ENCODE data around the gene C2orf78.
"Not testable (repeated sequence)": the region's sequence is repeated elsewhere in the genome, so short reads cannot be mapped to it uniquely, and the experiment has no call there.

Gene C2orf78

GRCh38 chr2:73783883-73784282, at the start of gene C2orf78:
TSS of gene C2orf78 (plus strand) at chr2:73784183. CDS start at chr2:73784310, 127 bp downstream.
- not testable (repeated sequence) for DNase-seq

DNA sequence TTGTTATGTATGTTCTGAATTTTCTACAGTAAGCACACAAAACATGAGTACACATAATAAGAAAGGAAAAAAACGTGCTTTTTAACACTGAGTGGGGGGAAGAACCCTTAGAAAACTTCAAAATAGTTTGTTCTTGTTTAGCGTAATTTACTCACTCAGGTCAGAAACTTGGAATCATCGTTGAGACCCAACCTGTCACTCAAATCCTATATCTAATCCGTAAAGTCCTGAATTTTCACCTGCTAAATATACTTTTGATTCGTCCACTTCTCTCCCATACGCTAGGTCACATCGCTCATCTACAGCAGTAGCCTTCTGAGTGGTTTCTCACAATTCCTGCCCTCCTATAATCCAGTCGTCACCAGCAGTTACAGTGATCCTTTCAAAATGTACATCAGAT, 47.6 kb upstream of the C2orf78 start:
- DNase-seq: no peak

GRCh38 chr2:73736855-73737779, 46.9 kb upstream of the C2orf78 start, which contains the start of gene TPRKB:
TSS of gene TPRKB (minus strand) at chr2:73737345. CDS start at chr2:73734569, 2,776 bp downstream.
- DNase-seq: peak; percentile 94

GRCh38 chr2:73739101-73739500, 44.9 kb upstream of the C2orf78 start:
- DNase-seq: no peak

DNA sequence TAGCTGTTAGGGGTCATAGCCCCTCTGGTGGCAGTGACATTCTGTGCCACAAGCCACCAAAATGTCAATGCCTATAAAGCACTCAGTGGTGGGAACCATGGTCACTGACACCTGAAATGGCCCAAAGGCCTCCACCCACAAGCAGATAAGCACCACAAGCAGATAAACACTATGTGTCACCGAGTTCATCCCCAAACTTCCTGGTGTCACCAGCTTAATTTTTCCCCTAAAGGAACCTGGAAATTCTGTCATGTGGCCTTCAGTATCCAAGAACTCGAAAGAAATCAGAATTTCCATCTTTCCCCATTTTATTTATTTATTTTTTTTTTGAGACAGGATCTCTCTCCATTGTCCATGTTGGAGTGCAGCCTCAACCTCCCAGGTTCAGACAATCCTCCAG, 43.2 kb upstream of the C2orf78 start:
- DNase-seq: no peak

- DNase-seq: no peak
Measured at GRCh38 chr2:73746015-73746876, 37.7 kb upstream of the C2orf78 start.

- no peak for DNase-seq
Measured at GRCh38 chr2:73746877-73747208, 37.1 kb upstream of the C2orf78 start.

DNA sequence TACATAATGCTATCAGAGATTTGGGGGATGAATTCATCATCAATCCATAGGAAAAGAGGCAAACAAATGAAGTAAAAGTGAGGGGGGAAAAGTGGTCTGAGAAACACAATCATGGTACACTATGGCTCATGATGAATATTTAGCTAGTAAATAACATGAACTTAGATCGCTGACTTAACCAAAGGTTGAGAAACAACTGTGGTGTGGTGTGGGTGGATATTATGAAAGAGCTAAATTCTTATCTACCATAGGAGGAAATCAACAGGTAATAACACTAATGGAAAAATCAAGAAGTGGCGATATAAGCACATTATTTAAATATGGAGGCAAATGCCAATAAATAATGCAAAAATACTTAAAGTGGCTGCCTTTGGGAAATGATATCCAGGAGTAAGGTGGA, 34.7 kb upstream of the C2orf78 start:
- no peak for DNase-seq

- DNase-seq: not testable (repeated sequence)
Measured at GRCh38 chr2:73754332-73754731, 29.7 kb upstream of the C2orf78 start.

DNA sequence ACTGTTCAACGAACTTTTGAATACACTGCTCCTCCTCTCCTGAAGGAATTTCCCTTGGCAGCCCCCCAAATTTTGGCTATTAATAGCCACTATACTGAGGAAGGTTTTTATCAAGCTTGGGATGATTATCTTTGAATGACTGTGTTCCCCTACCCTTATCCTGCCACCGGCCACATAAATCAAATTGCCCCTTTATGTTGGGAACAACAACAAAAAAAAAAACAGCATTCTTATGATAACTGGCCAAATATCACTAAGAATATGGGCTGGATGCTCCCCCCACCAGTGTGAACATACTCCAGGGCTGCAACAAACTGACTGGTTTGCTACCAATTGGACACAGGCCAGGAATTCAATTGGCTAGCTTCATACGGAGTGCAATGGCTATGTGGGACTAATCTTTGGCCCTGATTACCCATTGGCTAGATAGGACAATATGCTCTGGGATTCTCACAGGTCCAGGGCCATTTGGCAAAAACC, 24.7 kb upstream of the C2orf78 start:
- DNase-seq: no peak

DNA sequence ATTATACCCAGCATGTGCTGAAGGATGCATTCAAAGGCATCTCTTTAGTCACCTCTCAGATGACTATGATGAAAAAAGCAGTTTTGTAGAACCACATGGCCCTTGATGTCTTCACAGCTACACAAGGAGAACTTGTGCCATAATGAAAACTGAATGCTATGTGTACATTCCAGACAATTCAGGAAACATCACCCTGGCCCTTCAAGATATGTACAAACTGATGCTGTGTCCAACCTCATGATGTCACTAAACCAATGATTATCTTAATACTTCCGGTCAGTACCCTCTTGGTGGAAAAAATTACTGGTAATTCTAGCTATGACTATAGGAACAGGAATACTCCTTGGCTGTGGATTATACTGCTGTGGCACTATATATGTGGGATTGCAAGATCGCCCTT, 24.1 kb upstream of the C2orf78 start:
- no peak for DNase-seq

DNA sequence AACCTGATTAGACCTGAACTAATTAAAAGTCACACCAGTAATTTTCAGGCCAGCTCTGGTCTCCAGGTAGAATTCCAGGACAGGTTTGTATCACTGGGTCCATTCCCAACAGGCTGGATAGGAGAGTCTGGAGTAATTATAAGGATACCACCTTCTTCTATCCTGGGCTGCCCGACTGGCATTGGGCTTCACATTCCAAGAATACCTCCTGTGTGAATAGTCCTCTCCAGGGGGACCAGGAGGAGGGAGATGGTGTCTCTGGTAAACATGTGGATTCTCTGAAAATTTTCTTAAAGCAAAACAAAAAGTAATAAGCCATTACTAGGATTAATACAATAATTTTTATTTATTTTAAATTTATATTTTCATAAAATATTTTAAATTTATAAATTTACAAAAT, 21.4 kb upstream of the C2orf78 start:
- no peak for DNase-seq

DNA sequence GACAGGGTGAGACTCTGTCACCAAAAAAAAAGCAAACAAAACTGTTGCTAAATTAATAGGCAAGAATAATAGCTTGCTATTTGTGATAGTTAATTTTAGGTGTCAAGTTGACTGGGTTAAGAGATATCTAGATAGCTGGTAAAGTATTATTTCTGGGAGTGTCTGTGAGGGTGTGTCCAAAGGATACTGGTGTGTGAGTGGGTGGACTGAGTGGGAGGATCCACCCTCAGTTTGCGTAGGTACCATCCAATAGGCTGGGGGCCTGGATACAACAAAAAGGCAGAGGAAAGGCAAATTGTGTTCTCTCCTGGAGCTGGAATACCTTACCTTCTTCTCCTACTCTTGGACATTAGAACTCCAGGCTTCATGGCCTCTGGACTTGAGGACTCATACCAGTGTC, 19.0 kb upstream of the C2orf78 start:
- no peak for DNase-seq

- no peak for DNase-seq
Measured at GRCh38 chr2:73766349-73766748, 17.6 kb upstream of the C2orf78 start.

DNA sequence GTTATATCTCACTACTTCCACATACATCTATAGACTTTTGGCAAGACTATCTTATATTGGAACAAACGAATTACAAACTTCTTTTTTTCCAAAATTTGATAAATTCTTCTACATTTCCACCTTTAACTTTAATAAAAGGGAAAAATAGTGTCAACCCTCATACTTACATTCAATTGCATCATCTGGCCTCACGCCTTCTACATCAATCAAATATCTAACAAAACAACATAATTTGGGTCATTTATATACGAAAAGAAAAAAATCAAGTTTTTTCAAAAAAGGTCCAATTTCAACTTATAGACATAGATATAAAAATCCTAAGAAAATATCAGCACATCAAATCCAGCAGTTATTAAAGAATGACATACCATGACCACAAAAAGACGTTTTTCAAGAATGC, 17.0 kb upstream of the C2orf78 start:
- no peak for DNase-seq

DNA sequence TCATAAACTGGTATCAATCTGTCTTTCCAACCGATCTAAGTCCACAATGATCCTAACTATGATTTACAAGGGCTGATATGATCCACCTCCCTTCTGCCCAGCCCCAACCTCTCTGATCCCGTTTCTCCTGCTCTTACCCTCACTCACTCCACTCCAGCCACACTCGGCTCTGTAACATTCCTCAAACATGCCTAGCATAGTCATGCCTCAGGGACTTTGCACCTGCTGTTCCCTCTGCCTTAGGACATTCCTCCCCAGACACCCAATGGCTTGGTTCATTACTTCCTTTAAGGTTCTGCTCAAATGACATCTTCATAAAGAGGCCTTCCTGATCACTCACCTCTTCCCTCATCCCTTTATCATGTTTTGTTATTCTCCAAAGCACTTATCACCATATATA, 13.3 kb upstream of the C2orf78 start:
- no peak for DNase-seq

- DNase-seq: no peak
Measured at GRCh38 chr2:73772819-73773218, 11.2 kb upstream of the C2orf78 start.

- no peak for DNase-seq
Measured at GRCh38 chr2:73776381-73776780, 7.6 kb upstream of the C2orf78 start.

DNA sequence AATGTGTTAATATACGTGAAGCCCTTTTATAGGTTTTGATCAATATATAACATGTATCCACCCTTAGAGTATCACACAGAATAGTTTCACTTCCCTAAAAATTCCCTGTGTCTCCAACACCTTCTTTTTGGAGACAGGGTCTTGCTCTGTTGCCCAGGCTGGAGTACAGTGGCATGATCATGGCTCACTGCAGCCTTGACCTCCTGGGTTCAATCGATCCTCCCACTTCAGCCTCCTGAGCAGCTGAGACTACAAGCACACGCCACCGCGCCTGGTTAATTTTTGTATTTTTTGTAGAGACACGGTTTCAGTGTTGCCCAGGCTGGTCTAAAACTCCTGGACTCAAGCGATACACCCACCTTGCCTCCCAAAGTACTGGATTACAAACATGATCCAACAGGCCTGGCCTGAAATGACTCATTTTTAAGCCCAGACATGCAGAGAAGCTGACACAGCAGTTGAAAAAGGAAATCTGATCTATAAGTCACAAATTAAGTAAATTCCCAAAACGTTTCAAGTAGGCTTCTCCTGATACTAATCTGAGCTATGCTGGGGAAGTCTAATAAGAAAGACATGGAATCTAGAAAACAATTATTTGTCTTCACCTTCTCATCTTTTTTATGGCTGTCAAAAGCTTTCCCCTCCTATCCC, 7.0 kb upstream of the C2orf78 start:
- DNase-seq: no peak

GRCh38 chr2:73778867-73779466, 5.0 kb upstream of the C2orf78 start:
- not testable (repeated sequence) for DNase-seq

- peak; percentile 97 for DNase-seq
Measured at GRCh38 chr2:73779467-73780236, 4.3 kb upstream of the C2orf78 start, which contains the start of gene DUSP11. TSS of gene DUSP11 (minus strand) at chr2:73780103. CDS start at chr2:73779974, 129 bp downstream.

GRCh38 chr2:73780237-73780582, 3.8 kb upstream of the C2orf78 start:
- DNase-seq: no peak
